ENCODE measurements around the gene KLK1. TPM values are rescaled to one million over a fixed set of nuclear protein-coding genes. Genes with fewer than 3 reads are reported as not detected.

Gene KLK1
- 1 to 10 TPM in 6 of 9 donors, not detected in 3; 1.4 to 8.6 (median 2.4) TPM for total RNA-seq
- 10 to 100 TPM in 2 of 3 donors, 1 to 10 TPM in 1; 1.1 to 26.5 (median 11.2) TPM for polyA plus RNA-seq
- long read RNA-seq, donor 1 = 0 reads
- long read RNA-seq, donor 2 = 0 reads
- long read RNA-seq, donor 3 = 0 reads
- long read RNA-seq, donor 4 = 0 reads
- long read RNA-seq, donor 5, transcript KLK1-204 (3 exons, 912 nt) = major isoform, 5 of 5 reads
- long read RNA-seq, donor 5, partial matches to known transcripts = 0 of 5 reads
- long read RNA-seq, donor 5, other reads (novel, unspliced or antisense) = 0 of 5 reads
- long read RNA-seq, donor 6 = 0 reads
- long read RNA-seq, donor 7 = 0 reads
- long read RNA-seq, donor 8 = 0 reads
- long read RNA-seq, donor 9, partial matches to known transcripts = 0 of 1 reads
- long read RNA-seq, donor 9, other reads (novel, unspliced or antisense) = 0 of 1 reads
- long read RNA-seq, donor 10 = 0 reads

- no peak within 1 kb of the TSS for H3K4me3 ChIP-seq
- peaks cover 25% of the 10 kb centered on the region for H3K27me3 ChIP-seq
- H3K36me3 ChIP-seq (replicated peaks in 1 of 2) = no peaks in the 10 kb centered on the region
- WGBS, 4 donors = 70 to 81% (median 78%) methylated on average over 9 to 14 of the region's 14 CpGs
- intact Hi-C loops (cut with DNase I) = no loop called here
- no peaks in the 10 kb centered on the region for H3K9me3 ChIP-seq (replicated peaks in 1 of 3)
- no peak within 1 kb of the TSS for H3K27ac ChIP-seq
- no peak for DNase-seq
- H3K4me1 ChIP-seq (replicated peaks in 1 of 2) = peaks cover 0 to 4% of the 10 kb centered on the region in 2 donors
- TF ChIP-seq CTCF (IDR thresholded peaks at IDR 0.05) (no peak), POLR2A (IDR thresholded peaks at IDR 0.05) (no peak)
These were observed at the start of gene KLK1 for GRCh38 chr19:50823389-50824042. Gene KLK1 (minus strand): TSS chr19:50823787. CDS start chr19:50823748, 39 bp downstream.

- Histone ChIP-seq H3K4me1 (replicated peaks in 1 of 2) (no peaks in the 10 kb centered on the region), H3K9me3 (replicated peaks in 1 of 3) (no peaks in the 10 kb centered on the region), H3K36me3 (replicated peaks in 1 of 2) (no peaks in the 10 kb centered on the region), H3K4me3 (no peak within 1 kb of the TSS), H3K27me3 (no peaks in the 10 kb centered on the region), H3K27ac (no peak within 1 kb of the TSS)
- intact Hi-C loops (cut with DNase I) = no loop called here
- DNase-seq = no peak
- TF ChIP-seq POLR2A (IDR thresholded peaks at IDR 0.05) (no peak), CTCF (IDR thresholded peaks at IDR 0.05) (no peak)
- WGBS, 4 donors = 63 to 79% (median 76%) methylated on average over 2 to 3 of the region's 3 CpGs
These were observed 49.5 kb upstream of the KLK1 start, which contains the start of gene KLK2 for GRCh38 chr19:50873056-50873455. Gene KLK2 (plus strand): TSS chr19:50873439. CDS start chr19:50873474, 35 bp downstream.

- H3K4me3 ChIP-seq = no peak overlapping the region
- no peaks in the 10 kb centered on the region for H3K9me3 ChIP-seq (replicated peaks in 1 of 3)
- H3K36me3 ChIP-seq (replicated peaks in 1 of 2) = no peaks in the 10 kb centered on the region
- H3K27me3 ChIP-seq = no peaks in the 10 kb centered on the region
- peak in 2 of 7 donors; percentile 18 to 26 for DNase-seq
- H3K27ac ChIP-seq = no peak overlapping the region
- intact Hi-C loops (cut with DNase I) = no loop called here
- WGBS, 4 donors = 60 to 78% (median 72%) methylated on average over 22 to 26 of the region's 26 CpGs
- TF ChIP-seq CTCF (IDR thresholded peaks at IDR 0.05) (peak in 1 of 6 experiments; percentile 41), POLR2A (IDR thresholded peaks at IDR 0.05) (no peak)
- no peaks in the 10 kb centered on the region for H3K4me1 ChIP-seq (replicated peaks in 1 of 2)
These were observed 47.0 kb upstream of the KLK1 start for GRCh38 chr19:50870417-50871089.

- no peaks in the 10 kb centered on the region for H3K36me3 ChIP-seq (replicated peaks in 1 of 2)
- 74 to 84% (median 81%) methylated on average over 4 of the region's 4 CpGs for WGBS, 4 donors
- no peaks in the 10 kb centered on the region for H3K9me3 ChIP-seq (replicated peaks in 1 of 3)
- no peak overlapping the region for H3K4me3 ChIP-seq
- intact Hi-C loops (cut with DNase I) = no loop called here
- no peaks in the 10 kb centered on the region for H3K4me1 ChIP-seq (replicated peaks in 1 of 2)
- TF ChIP-seq POLR2A (IDR thresholded peaks at IDR 0.05) (no peak), CTCF (IDR thresholded peaks at IDR 0.05) (no peak)
- H3K27me3 ChIP-seq = no peaks in the 10 kb centered on the region
- DNase-seq = no peak
- H3K27ac ChIP-seq = no peak overlapping the region
These were observed 45.9 kb upstream of the KLK1 start for GRCh38 chr19:50869479-50869878.

Measured in adrenal gland (tissue), 19 donors.